Measurements from ENCODE around the gene RAB3IL1. TPM values are rescaled to one million over a fixed set of nuclear protein-coding genes. Genes with fewer than 3 reads are reported as not detected.
A peak's percentile ranks its signal among the peaks of the same experiment; 100 is the strongest.

Gene RAB3IL1
- total and polyA plus RNA-seq, 2 donors, result 13.0 to 30.6 TPM

- Histone ChIP-seq H3K4me1 (ENCODE audit: insufficient read depth) (no peaks in the 10 kb centered on the region), H3K36me3 (ENCODE audit: insufficient read depth) (no peaks in the 10 kb centered on the region), H3K4me3 (ENCODE audit: low read depth, low read length) (no peak overlapping the region), H3K27ac (ENCODE audit: low read depth) (no peak overlapping the region)
- DNase-seq (ENCODE audit: extremely low spot score), result peak; percentile 87
- WGBS, result 6% methylated on average over 8 of the region's 8 CpGs
These were observed 30.3 kb upstream of the RAB3IL1 start for GRCh38 chr11:61947486-61948210.

GRCh38 chr11:61946894-61947293, 29.5 kb upstream of the RAB3IL1 start:
- Histone ChIP-seq H3K4me1 (ENCODE audit: insufficient read depth) (no peaks in the 10 kb centered on the region), H3K36me3 (ENCODE audit: insufficient read depth) (no peaks in the 10 kb centered on the region), H3K27ac (ENCODE audit: low read depth) (no peak overlapping the region), H3K4me3 (ENCODE audit: low read depth, low read length) (no peak overlapping the region)
- 95% methylated on average over 5 of the region's 5 CpGs for WGBS
- DNase-seq (ENCODE audit: extremely low spot score), result no peak

GRCh38 chr11:61945191-61945590, 27.8 kb upstream of the RAB3IL1 start:
- H3K36me3 ChIP-seq (ENCODE audit: insufficient read depth), result no peaks in the 10 kb centered on the region
- H3K27ac ChIP-seq (ENCODE audit: low read depth), result no peak overlapping the region
- no peak for DNase-seq (ENCODE audit: extremely low spot score)
- H3K4me1 ChIP-seq (ENCODE audit: insufficient read depth), result no peaks in the 10 kb centered on the region
- no peak overlapping the region for H3K4me3 ChIP-seq (ENCODE audit: low read depth, low read length)
- WGBS, result 90% methylated on average over 13 of the region's 13 CpGs

- Histone ChIP-seq H3K27ac (ENCODE audit: low read depth) (no peak overlapping the region), H3K4me1 (ENCODE audit: insufficient read depth) (no peaks in the 10 kb centered on the region), H3K4me3 (ENCODE audit: low read depth, low read length) (no peak overlapping the region), H3K36me3 (ENCODE audit: insufficient read depth) (no peaks in the 10 kb centered on the region)
- 83% methylated on average over 10 of the region's 10 CpGs for WGBS
- no peak for DNase-seq (ENCODE audit: extremely low spot score)
These were observed 23.1 kb upstream of the RAB3IL1 start for GRCh38 chr11:61940466-61940865.

DNA sequence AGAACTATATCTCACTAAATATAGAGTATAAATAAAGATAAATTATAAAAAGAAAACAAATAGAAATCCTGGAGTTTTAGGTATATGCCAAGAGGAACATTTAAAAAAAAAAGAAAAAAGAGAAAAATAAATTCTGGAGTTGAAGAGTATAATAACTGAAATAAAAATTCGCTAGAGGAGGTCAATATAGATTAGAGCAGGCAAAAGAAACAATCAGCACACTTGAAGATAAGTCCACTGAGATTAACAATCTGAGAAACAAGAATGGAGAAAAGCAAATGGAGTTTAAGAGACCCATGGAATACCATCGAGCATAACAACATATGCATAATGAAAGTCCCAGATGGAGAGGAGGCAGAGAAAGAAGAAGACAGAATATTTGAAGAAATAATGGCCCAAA, 18.5 kb upstream of the RAB3IL1 start:
- Histone ChIP-seq H3K36me3 (ENCODE audit: insufficient read depth) (no peaks in the 10 kb centered on the region), H3K4me1 (ENCODE audit: insufficient read depth) (no peaks in the 10 kb centered on the region), H3K27ac (ENCODE audit: low read depth) (no peak overlapping the region), H3K4me3 (ENCODE audit: low read depth, low read length) (no peak overlapping the region)
- no peak for DNase-seq (ENCODE audit: extremely low spot score)
- WGBS, result 86% methylated on average over 2 of the region's 2 CpGs

DNA sequence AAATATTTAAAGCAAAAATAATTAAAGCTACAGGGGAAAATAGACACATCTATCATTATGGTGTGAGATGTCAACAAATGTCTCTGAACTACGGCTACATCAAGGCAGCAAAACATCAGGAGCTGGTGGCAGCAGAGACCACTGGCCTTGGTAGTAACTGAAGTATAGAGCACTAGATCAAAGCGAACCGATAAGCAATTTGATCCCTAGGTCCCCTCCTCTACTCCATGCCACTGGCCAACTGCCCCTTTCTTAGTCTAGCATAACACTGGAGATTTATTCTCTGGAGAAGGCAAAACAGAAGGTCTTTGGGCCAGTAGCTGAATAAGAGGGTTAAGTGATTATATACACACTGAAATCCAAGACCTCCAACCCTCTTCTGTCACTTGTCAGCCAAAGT, 13.6 kb upstream of the RAB3IL1 start:
- no peak overlapping the region for H3K4me3 ChIP-seq (ENCODE audit: low read depth, low read length)
- no peak overlapping the region for H3K27ac ChIP-seq (ENCODE audit: low read depth)
- H3K36me3 ChIP-seq (ENCODE audit: insufficient read depth), result no peaks in the 10 kb centered on the region
- H3K4me1 ChIP-seq (ENCODE audit: insufficient read depth), result no peaks in the 10 kb centered on the region
- 85% methylated on average over 3 of the region's 3 CpGs for WGBS
- DNase-seq (ENCODE audit: extremely low spot score), result no peak

DNA sequence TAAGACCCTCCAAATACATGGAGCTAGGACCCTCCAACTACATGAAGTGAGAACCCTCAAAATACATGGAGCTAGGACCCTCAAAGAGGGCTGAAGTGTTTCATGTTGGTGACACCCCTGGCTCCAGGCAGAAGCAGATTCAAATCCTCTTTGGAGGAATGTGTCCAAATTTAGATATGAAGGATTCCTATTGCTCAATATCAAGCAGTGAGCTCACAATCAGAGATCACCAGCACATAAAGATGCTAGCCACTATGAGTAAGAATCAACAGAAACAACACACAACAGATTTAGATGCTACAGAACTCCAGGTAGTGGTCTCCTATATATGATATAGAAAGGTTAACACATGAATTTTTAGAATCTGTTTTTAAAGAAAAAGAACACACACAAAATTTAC, 11.2 kb upstream of the RAB3IL1 start:
- no peaks in the 10 kb centered on the region for H3K36me3 ChIP-seq (ENCODE audit: insufficient read depth)
- no peaks in the 10 kb centered on the region for H3K4me1 ChIP-seq (ENCODE audit: insufficient read depth)
- no peak for DNase-seq (ENCODE audit: extremely low spot score)
- no peak overlapping the region for H3K27ac ChIP-seq (ENCODE audit: low read depth)
- no peak overlapping the region for H3K4me3 ChIP-seq (ENCODE audit: low read depth, low read length)

DNA sequence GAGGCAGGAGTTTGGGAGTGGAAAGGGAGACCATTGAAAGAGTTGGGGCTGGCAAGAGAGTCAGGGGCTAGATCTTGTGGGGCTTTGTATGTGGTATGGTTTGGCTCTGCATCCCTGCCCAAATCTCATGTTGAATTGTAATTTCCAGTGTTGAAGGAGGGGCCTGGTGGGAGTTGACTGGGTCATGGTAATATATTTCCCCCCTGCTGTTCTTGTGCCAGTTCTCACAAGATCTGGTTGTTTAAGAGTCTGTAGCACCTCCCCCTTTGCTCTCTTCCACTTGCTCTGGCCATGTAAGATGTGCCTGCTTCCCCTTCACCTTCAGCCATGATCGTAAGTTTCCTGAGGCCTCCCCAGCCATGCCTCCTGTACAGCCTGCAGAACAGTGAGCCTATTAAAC, 10.1 kb upstream of the RAB3IL1 start:
- no peak overlapping the region for H3K27ac ChIP-seq (ENCODE audit: low read depth)
- H3K36me3 ChIP-seq (ENCODE audit: insufficient read depth), result no peaks in the 10 kb centered on the region
- H3K4me1 ChIP-seq (ENCODE audit: insufficient read depth), result no peaks in the 10 kb centered on the region
- 98% methylated on average over 1 of the region's 1 CpG for WGBS
- DNase-seq (ENCODE audit: extremely low spot score), result no peak
- no peak overlapping the region for H3K4me3 ChIP-seq (ENCODE audit: low read depth, low read length)

- no peak overlapping the region for H3K27ac ChIP-seq (ENCODE audit: low read depth)
These were observed 8.9 kb upstream of the RAB3IL1 start for GRCh38 chr11:61926235-61926634.

GRCh38 chr11:61925736-61926135, 8.4 kb upstream of the RAB3IL1 start:
- no peak for DNase-seq (ENCODE audit: extremely low spot score)
- Histone ChIP-seq H3K27ac (ENCODE audit: low read depth) (no peak overlapping the region), H3K36me3 (ENCODE audit: insufficient read depth) (no peaks in the 10 kb centered on the region), H3K4me1 (ENCODE audit: insufficient read depth) (no peaks in the 10 kb centered on the region), H3K4me3 (ENCODE audit: low read depth, low read length) (no peak overlapping the region)
- WGBS, result 86% methylated on average over 2 of the region's 2 CpGs

More at GRCh38 chr11:61926235-61926634, 8.9 kb upstream of the RAB3IL1 start:
- H3K4me3 ChIP-seq (ENCODE audit: low read depth, low read length), result no peak overlapping the region
- no peak for DNase-seq (ENCODE audit: extremely low spot score)
- WGBS, result 87% methylated on average over 3 of the region's 3 CpGs
- no peaks in the 10 kb centered on the region for H3K36me3 ChIP-seq (ENCODE audit: insufficient read depth)
- H3K4me1 ChIP-seq (ENCODE audit: insufficient read depth), result no peaks in the 10 kb centered on the region

GRCh38 chr11:61924064-61924455, 6.7 kb upstream of the RAB3IL1 start:
- H3K4me3 ChIP-seq (ENCODE audit: low read depth, low read length), result no peak overlapping the region
- H3K36me3 ChIP-seq (ENCODE audit: insufficient read depth), result no peaks in the 10 kb centered on the region
- no peak for DNase-seq (ENCODE audit: extremely low spot score)
- 42% methylated on average over 6 of the region's 6 CpGs for WGBS
- H3K27ac ChIP-seq (ENCODE audit: low read depth), result peak overlapping the region; percentile 69
- H3K4me1 ChIP-seq (ENCODE audit: insufficient read depth), result no peaks in the 10 kb centered on the region

DNA sequence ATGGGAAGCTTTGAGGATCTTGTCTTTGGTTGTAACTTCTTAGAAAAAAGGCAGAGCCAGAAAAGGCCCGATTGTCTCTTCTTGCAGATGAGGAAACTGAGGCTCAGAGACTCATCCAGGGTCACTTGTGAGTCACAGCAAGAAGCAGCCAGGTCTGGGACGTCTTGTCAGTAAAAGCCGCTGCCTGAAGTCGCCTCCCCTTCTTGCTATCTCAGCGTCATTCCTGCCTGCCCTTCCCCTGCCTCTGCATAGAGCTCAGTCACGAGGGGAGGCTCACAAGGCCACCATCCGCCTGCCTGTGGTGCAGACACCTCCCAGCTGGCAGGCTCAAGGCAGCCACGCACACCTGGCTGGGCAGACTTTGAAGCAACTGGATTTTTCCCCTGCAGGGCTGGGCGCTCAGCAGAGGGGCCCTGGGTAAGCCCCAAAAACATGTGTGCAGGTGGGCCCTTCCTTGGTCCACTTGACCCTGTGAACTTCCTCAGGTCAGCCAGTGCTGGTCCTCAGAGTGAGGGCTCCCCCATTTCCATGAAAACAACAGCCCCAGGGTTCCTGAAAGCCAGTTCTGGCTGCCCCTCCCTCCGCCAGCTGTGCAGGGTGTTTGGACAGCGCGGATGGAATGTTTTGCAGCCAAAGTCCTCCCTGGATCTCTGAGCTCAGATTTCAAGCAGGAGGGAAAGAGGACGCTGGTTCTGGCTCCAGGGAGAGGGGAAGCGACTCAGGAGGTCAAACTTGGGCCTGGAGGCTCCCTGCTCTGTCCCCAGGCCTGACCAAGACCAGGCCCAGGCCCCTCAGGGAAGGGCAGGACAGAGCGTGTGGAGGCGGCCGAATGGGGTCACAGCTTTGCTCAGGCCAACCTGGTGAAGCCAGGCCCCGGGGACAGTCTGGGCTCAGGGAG, 6.0 kb upstream of the RAB3IL1 start:
- 37% methylated on average over 18 of the region's 18 CpGs for WGBS
- DNase-seq (ENCODE audit: extremely low spot score), result peak; percentile 70
- Histone ChIP-seq H3K4me3 (ENCODE audit: low read depth, low read length) (no peak overlapping the region), H3K36me3 (ENCODE audit: insufficient read depth) (no peaks in the 10 kb centered on the region), H3K27ac (ENCODE audit: low read depth) (peak overlapping the region; percentile 88), H3K4me1 (ENCODE audit: insufficient read depth) (no peaks in the 10 kb centered on the region)

DNA sequence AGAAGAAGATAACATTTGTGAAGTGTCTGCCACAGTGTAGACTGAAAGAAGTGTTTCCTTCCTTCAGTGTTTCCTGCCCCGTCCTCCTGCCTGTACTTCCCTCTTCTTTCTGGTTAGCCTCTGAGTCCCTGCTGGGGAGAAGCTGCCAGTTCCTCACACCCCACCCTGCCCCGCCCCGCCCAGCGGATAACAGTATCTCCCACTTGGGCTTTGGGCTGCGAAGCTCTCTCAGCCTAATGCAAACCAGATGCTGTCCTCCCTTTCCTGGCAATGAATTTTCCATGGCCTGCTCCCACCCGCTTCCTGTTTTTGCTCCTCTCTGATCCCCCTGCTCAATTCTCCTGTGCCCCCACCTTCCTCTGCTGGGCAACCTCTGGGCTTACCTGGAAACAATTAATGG, 5.2 kb upstream of the RAB3IL1 start:
- peak; percentile 80 for DNase-seq (ENCODE audit: extremely low spot score)
- H3K4me1 ChIP-seq (ENCODE audit: insufficient read depth), result no peaks in the 10 kb centered on the region
- H3K36me3 ChIP-seq (ENCODE audit: insufficient read depth), result no peaks in the 10 kb centered on the region
- 22% methylated on average over 6 of the region's 6 CpGs for WGBS
- no peak overlapping the region for H3K4me3 ChIP-seq (ENCODE audit: low read depth, low read length)
- peak overlapping the region; percentile 88 for H3K27ac ChIP-seq (ENCODE audit: low read depth)

DNA sequence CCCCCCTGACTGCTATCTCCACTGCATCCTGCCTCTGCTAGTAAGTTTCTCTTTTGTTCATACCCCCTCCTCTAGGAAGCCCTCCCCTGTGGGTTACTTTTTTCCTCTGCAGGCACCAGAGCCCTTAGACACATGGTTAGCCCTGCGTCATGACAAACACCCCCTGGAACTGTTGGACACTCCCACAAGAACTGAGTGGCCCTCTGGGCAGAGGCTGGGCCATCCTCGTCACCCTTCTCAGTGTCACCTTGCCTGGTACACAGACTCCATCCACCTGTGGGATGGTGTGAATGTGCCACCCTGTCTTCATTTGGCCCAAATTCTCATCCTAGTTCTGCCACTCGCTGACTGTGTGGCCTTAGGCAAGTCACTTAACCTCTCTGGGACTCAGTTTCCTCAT, 4.1 kb upstream of the RAB3IL1 start:
- 90% methylated on average over 3 of the region's 3 CpGs for WGBS
- Histone ChIP-seq H3K4me1 (ENCODE audit: insufficient read depth) (no peaks in the 10 kb centered on the region), H3K36me3 (ENCODE audit: insufficient read depth) (no peaks in the 10 kb centered on the region), H3K4me3 (ENCODE audit: low read depth, low read length) (no peak overlapping the region), H3K27ac (ENCODE audit: low read depth) (no peak overlapping the region)
- no peak for DNase-seq (ENCODE audit: extremely low spot score)

Measured in urinary bladder (tissue), 4 donors.